ENCODE data around the gene LRRC66. TPM values are rescaled to one million over a fixed set of nuclear protein-coding genes. Genes with fewer than 3 reads are reported as not detected.

The LRRC66 gene
- 0.18 and 0.19 TPM in 2 replicates for polyA plus RNA-seq (2011; rRNA removed)
- 0.03 and 0.04 TPM in 2 replicates for polyA plus RNA-seq (2012; cell fraction: cytosol; rRNA removed)
- 0.07 TPM in 2 replicates for polyA plus RNA-seq (2012; cell fraction: nucleus; rRNA removed)
- 0.12 to 0.21 TPM (median 0.17 TPM) in 3 replicates for polyA plus RNA-seq (2017; fragmentation: RNase III; extraction: RNeasy Plus Mini Kit Qiagen cat#74134 plus additional on column Dnase treatment)
- polyA minus RNA-seq (2011; rRNA and poly(A)+ RNA removed), result 0.10 and 0.12 TPM in 2 replicates

GRCh38 chr4:52019936-52020657, at the start of gene LRRC66:
LRRC66 (minus strand) TSS chr4:52020363; CDS start chr4:52017613, 2,750 bp downstream.
- Histone ChIP-seq H3K4me1 (peaks cover 10% of the 10 kb centered on the region; the same call in 1 of the 3 replicates), H3K4me3 (no peak within 1 kb of the TSS), H3K4me2 (peak within 1 kb of the TSS; percentile 32; the same call in 1 of the 3 replicates), H3K27ac (no peak within 1 kb of the TSS), H3K9me3 (no peaks in the 10 kb centered on the region)
- no peak for ATAC-seq
- peak in 1 of 2 experiments; percentile 10 for DNase-seq (ENCODE audit: low read depth in 1 of 2, low spot score in 1 of 2)
- TF ChIP-seq POLR2AphosphoS2 (conservative IDR thresholded peaks at IDR 0.05; ENCODE audit: low read length) (no peak), TFCP2L1 (CRISPR knock-in tag; IDR thresholded peaks at IDR 0.05) (no peak), NR3C1 (IDR thresholded peaks at IDR 0.05) (no peak), RAD21 (conservative IDR thresholded peaks at IDR 0.05 in 1 of 2, IDR thresholded peaks at IDR 0.05 in 1 of 2) (no peak), GATA3 (IDR thresholded peaks at IDR 0.05; ENCODE audit: borderline replicate concordance) (no peak)
- 63% methylated on average over 6 of the region's 6 CpGs for whole genome bisulfite sequencing (ENCODE audit: missing lambda C conversion rate)
- POLR2A ChIA-PET, result no interaction called here
- no peak for FAIRE-seq
- CTCF ChIA-PET, result no interaction called here

- ChIA-PET CTCF (no interaction called here), POLR2A (no interaction called here)
- H3K9me3 ChIP-seq, result no peaks in the 10 kb centered on the region
- WGBS (ENCODE audit: missing lambda C conversion rate), result 50% methylated on average over 1 of the region's 1 CpG
- H3K4me1 ChIP-seq, result no peaks in the 10 kb centered on the region
- H3K27ac ChIP-seq, result no peak overlapping the region
- no peak overlapping the region for H3K4me2 ChIP-seq
- ATAC-seq (no peak), FAIRE-seq (no peak), DNase-seq (ENCODE audit: low read depth in 1 of 2, low spot score in 1 of 2) (no peak)
- no peak overlapping the region for H3K4me3 ChIP-seq
- TF ChIP-seq MAFK (IDR thresholded peaks at IDR 0.05; ENCODE audit: partially characterized antibody) (no peak), CHD2 (IDR thresholded peaks at IDR 0.05; ENCODE audit: low read length, partially characterized antibody) (no peak), SREBF2 (IDR thresholded peaks at IDR 0.05) (no peak), FOSL2 (IDR thresholded peaks at IDR 0.05) (no peak), FOSL2 (CRISPR knock-in tag; IDR thresholded peaks at IDR 0.05) (no peak), GATA3 (IDR thresholded peaks at IDR 0.05; ENCODE audit: borderline replicate concordance) (no peak), HDAC2 (IDR thresholded peaks at IDR 0.05) (no peak), HOXB13 (CRISPR knock-in tag; IDR thresholded peaks at IDR 0.05; ENCODE audit: low read depth) (no peak), SMC3 (IDR thresholded peaks at IDR 0.05) (no peak), NR3C1 (IDR thresholded peaks at IDR 0.05) (no peak), NFE2L2 (conservative IDR thresholded peaks at IDR 0.05; ENCODE audit: low read length) (no peak), ESRRA (IDR thresholded peaks at IDR 0.05; ENCODE audit: borderline replicate concordance, low read length) (no peak)
These were observed 49.4 kb upstream of the LRRC66 start for GRCh38 chr4:52069571-52069970.

- ChIA-PET CTCF (no interaction called here), POLR2A (no interaction called here)
- Histone ChIP-seq H3K9me3 (no peaks in the 10 kb centered on the region), H3K4me1 (no peaks in the 10 kb centered on the region), H3K27ac (no peak overlapping the region), H3K4me2 (no peak overlapping the region), H3K4me3 (no peak overlapping the region)
- peak in 1 of 2 experiments; percentile 5 for DNase-seq (ENCODE audit: low read depth in 1 of 2, low spot score in 1 of 2)
- no peak for ATAC-seq
- FAIRE-seq, result no peak
- no peak for TF ChIP-seq ZFP36 (IDR thresholded peaks at IDR 0.05; ENCODE audit: borderline replicate concordance, partially characterized antibody)
- TF ChIP-seq CTCF (IDR thresholded peaks at IDR 0.05), result no peak
- TF ChIP-seq HEYL (CRISPR knock-in tag; IDR thresholded peaks at IDR 0.05), result no peak
- TF ChIP-seq EP300 (IDR thresholded peaks at IDR 0.05), result no peak
- TF ChIP-seq FOSL2 (IDR thresholded peaks at IDR 0.05), result no peak
- no peak for TF ChIP-seq FOSL2 (CRISPR knock-in tag; IDR thresholded peaks at IDR 0.05)
- no peak for TF ChIP-seq ESRRA (IDR thresholded peaks at IDR 0.05; ENCODE audit: borderline replicate concordance, low read length)
- TF ChIP-seq HOXB5 (CRISPR knock-in tag; IDR thresholded peaks at IDR 0.05), result no peak
- TF ChIP-seq PBX3 (IDR thresholded peaks at IDR 0.05), result no peak
- no peak for TF ChIP-seq RARB (CRISPR knock-in tag; IDR thresholded peaks at IDR 0.05)
- no peak for TF ChIP-seq RFX5 (IDR thresholded peaks at IDR 0.05)
- 66% methylated on average over 3 of the region's 3 CpGs for WGBS (ENCODE audit: missing lambda C conversion rate)
These were observed 39.2 kb upstream of the LRRC66 start for GRCh38 chr4:52059372-52059771.

Data from A549 (cell line).